Right atrium auricular region (tissue), 2 donors: Measurements from ENCODE around the gene CSNK1A1. TPM values are rescaled to one million over a fixed set of nuclear protein-coding genes. Genes with fewer than 3 reads are reported as not detected.

Experiments
- DNase-seq: peaks from one replicate; pipeline ENCODE4 v3.0.0-alpha.2; 2019; ENCODE audit warnings: low spot score
- H3K27ac ChIP-seq, 2 donors: fragments of 200-600 bp; sonication (generic); 1 replicate in 1 of 2; 2 replicates in 1 of 2; pipeline ENCODE4 v1.5.1; 2016 to 2019
- H3K27me3 ChIP-seq, 2 donors: fragments of 200-600 bp; sonication (generic); one replicate each; pipeline versions ENCODE4 v1.5.1 to v1.6.0; 2017 to 2019
- H3K36me3 ChIP-seq: fragments of 200-600 bp; sonication (generic); one replicate; pipeline ENCODE4 v1.5.1; 2016
- H3K4me1 ChIP-seq, 2 donors: fragments of 200-600 bp; sonication (generic); one replicate each; pipeline versions ENCODE4 v1.5.1 to v1.6.0; 2017 to 2019
- H3K4me3 ChIP-seq, 2 donors: fragments of 200-600 bp; sonication (generic); 1 replicate in 1 of 2; 2 replicates in 1 of 2; pipeline ENCODE4 v1.5.1; 2017 to 2019; ENCODE audit warnings: mild to moderate bottlenecking in 1 of 2, moderate library complexity in 1 of 2
- H3K9me3 ChIP-seq, 2 donors: fragments of 200-600 bp; sonication (generic); one replicate each; pipeline ENCODE4 v1.5.1; 2019
- CTCF ChIP-seq, 2 donors: fragments of 200-600 bp; sonication (generic); IDR thresholded peaks; one replicate each; pipeline ENCODE4 v1.5.1; 2019; ENCODE audit warnings: antibody characterized with exemption in 2 of 2
- total RNA-seq, 2 donors: library from RNA; depleted of rRNA; stranded (reverse); fragments of >200 nt; gene quantifications; one replicate each; pipeline ENCODE4 v1.1.0, GENCODE V29; 2016

The CSNK1A1 gene
- total RNA-seq, 2 donors from 2014 or later: 171 to 192 TPM

- no peaks in the 10 kb centered on the region for H3K27me3 ChIP-seq
- no peak for DNase-seq
- H3K4me3 ChIP-seq: no peak overlapping the region
- no peaks in the 10 kb centered on the region for H3K9me3 ChIP-seq
- peak overlapping the region; percentile 86 to 93 for H3K27ac ChIP-seq
- peaks cover 0 to 47% of the 10 kb centered on the region in 2 donors for H3K4me1 ChIP-seq
- H3K36me3 ChIP-seq: no peaks in the 10 kb centered on the region
- TF ChIP-seq CTCF (IDR thresholded peaks at IDR 0.05): no peak
These were observed 108.0 kb downstream of the CSNK1A1 start for GRCh38 chr5:149443210-149443609.

- no peak overlapping the region for H3K4me3 ChIP-seq
- peak overlapping the region; percentile 86 to 93 for H3K27ac ChIP-seq
- no peaks in the 10 kb centered on the region for H3K27me3 ChIP-seq
- H3K9me3 ChIP-seq: no peaks in the 10 kb centered on the region
- peak; percentile 83 to 95 for TF ChIP-seq CTCF (IDR thresholded peaks at IDR 0.05)
- DNase-seq: no peak
- H3K4me1 ChIP-seq: peaks cover 0 to 44% of the 10 kb centered on the region in 2 donors
- H3K36me3 ChIP-seq: no peaks in the 10 kb centered on the region
These were observed 108.6 kb downstream of the CSNK1A1 start for GRCh38 chr5:149442563-149443182.

Other genes starting within 250 kb of the CSNK1A1 start
- gene GRPEL2, start 205.9 kb downstream of the CSNK1A1 start, total RNA-seq: 10 to 100 TPM in 1 of 2 donors, 1 to 10 TPM in 1; 6.9 to 10.7 TPM
- gene PCYOX1L, start 193.4 kb downstream of the CSNK1A1 start, total RNA-seq: 1 to 10 TPM; 4.0 to 5.6 TPM
- 1 to 10 TPM in 1 of 2 donors, under 1 TPM in 1; 0.83 to 2.9 TPM for gene IL17B, start 172.1 kb downstream of the CSNK1A1 start, total RNA-seq
- gene ARHGEF37, start 30.1 kb upstream of the CSNK1A1 start, total RNA-seq: 10 to 100 TPM; 11.0 to 13.7 TPM
- gene PPARGC1B, start 178.9 kb upstream of the CSNK1A1 start, total RNA-seq: 10 to 100 TPM; 10.1 to 11.4 TPM